ENCODE data around the gene EIF5A2.
A peak's percentile ranks its signal among the peaks of the same experiment; 100 is the strongest.
"Not testable (repeated sequence)": the region's sequence is repeated elsewhere in the genome, so short reads cannot be mapped to it uniquely, and the experiment has no call there.

EIF5A2 gene

DNA sequence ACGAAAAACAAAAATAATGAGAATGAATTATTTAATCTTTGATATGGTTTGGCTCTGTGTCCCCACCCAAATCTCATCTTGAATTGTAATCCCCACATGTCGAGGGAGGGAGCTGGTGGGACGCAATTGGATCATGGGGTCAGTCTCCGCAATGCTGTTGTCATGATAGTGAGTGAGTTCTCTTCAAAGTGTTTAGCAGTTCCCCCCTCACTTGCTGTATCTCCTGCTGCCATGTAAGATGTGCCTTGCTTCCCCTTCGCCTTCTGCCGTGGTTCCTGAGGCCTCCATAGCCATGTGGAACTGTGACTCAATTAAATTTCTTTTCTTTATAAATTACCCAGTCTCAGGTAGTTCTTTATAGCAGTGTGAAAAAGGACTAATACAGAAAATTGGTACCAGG, 12.1 kb downstream of the EIF5A2 start:
- DNase-seq = not testable (repeated sequence)

DNA sequence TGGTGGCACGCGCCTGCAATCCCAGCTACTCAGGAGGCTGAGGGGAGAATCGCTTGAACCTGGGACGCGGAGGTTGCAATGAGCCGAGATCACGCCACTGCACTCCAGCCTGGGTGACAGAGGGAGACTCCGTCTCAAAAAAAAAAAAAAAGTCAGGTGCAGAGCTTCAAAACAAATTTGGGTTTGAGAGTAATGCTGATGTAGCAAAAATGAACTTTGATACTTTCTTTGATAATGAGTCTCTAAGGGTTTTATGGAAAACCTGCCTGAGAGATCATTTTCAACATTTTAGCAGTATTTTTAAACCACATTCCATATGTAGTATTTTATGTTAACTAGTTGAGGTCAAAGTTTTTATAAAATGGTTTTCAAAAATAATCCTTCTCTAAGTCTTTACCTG, 14.5 kb downstream of the EIF5A2 start:
- no peak for DNase-seq

DNA sequence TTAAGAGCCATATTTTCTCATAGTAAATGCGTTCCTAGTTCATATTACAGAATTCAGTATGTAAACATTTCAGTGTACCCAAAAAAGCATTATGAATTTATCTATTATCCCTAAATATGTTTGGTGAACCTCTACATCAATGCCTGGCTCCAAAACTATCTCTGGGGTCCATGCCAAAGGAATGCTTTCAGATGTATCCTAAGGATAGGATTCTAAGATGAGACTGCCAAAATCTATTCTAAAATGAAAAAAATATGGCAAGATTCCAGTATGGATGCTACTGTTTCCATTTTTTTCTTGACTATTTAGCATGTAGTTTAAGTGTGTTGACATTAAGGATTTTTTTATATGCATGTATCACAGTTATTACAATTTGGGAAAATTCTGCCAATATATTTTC, 18.8 kb downstream of the EIF5A2 start:
- DNase-seq = no peak

DNA sequence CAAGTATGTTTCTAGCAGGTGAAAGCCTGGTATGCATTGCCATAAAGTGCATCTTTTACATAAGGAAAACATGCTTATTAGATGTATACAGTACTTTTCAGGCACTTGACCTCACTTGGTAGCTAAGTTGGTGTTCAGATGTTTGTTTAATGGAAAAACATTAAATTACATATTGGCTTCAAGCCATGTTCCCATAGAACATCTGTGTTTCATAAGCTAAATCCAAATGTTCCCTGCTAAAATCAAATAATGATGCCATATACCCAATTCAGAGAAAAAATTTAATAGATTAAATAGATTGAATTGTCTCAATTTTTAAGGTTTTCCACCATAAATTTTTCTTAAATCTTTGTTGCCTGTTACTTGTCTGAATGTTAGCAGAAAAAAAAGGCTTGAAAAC, 19.3 kb downstream of the EIF5A2 start:
- DNase-seq = no peak

DNA sequence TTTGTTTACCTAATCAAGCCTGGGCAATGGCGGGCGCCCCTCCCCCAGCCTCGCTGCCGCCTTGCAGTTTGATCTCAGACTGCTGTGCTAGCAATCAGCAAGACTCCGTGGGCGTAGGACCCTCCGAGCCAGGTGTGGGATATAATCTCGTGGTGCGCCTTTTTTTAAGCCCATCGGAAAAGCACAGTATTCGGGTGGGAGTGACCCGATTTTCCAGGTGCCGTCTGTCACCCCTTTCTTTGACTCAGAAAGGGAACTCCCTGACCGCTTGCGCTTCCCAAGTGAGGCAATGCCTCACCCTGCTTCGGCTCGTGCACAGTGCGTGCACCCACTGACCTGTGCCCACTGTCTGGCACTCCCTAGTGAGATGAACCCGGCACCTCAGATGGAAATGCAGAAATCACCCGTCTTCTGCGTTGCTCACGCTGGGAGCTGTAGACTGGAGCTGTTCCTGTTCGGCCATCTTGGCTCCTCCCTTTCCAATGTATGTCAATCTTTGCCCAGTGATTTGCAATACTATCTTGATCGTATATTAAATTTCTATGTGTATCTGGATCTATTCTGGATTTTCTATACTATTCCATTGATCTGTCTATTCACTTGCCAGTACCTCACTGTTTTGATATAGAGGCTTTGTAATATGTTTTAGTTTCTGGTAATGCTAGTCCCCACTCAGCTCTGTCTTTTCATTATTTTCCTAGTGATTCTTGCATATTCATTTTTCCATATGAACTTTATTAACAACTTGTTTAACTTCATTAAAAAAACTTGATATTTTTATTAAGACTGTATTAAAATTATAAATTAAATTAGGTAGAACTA, 24.1 kb downstream of the EIF5A2 start:
- DNase-seq = not testable (repeated sequence)

DNA sequence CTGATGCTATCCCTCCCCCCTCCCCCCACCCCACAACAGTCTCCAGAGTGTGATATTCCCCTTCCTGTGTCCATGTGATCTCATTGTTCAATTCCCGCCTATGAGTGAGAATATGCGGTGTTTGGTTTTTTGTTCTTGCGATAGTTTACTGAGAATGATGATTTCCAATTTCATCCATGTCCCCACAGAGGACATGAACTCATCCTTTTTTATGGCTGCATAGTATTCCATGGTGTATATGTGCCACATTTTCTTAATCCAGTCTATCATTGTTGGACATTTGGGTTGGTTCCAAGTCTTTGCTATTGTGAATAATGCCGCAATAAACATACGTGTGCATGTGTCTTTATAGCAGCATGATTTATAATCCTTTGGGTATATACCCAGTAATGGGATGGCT, 29.7 kb downstream of the EIF5A2 start:
- DNase-seq = not testable (repeated sequence)

DNA sequence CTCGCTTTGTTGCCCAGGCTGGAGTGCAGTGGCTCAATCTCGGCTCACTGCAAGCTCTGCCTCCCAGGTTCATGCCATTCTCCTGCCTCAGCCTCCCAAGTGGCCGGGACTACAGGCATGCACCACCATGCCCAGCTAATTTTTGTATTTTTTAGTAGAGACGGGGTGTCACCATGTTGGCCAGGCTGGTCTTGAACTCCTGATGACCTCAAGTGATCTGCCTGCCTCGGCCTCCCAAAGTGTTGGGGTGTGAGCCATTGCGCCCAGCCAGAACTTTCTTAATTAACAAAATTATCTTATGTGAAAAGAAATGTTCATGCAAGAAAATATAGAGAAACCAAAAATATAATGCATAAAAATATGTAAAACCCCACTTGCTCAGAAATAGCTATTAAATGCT, 31.1 kb downstream of the EIF5A2 start:
- DNase-seq = not testable (repeated sequence)

DNA sequence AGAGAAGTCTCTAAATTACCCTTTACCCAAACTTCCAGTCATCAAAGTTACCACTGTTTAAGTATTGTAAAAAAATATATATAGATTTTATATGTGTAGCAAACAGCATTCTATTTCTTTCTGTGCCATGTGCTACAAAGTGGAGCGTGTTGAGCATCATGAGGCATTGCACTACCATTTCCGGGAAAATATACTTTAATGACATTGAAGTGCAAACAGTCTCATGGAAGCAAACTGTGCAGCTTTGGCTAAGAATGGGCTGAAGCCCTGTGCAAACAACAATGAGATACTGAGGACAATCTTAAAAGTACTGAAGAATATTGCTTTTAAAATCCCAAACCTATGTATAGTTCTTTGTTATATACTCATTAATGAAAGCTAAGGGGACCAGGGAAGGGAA, 31.9 kb downstream of the EIF5A2 start:
- DNase-seq = no peak

DNA sequence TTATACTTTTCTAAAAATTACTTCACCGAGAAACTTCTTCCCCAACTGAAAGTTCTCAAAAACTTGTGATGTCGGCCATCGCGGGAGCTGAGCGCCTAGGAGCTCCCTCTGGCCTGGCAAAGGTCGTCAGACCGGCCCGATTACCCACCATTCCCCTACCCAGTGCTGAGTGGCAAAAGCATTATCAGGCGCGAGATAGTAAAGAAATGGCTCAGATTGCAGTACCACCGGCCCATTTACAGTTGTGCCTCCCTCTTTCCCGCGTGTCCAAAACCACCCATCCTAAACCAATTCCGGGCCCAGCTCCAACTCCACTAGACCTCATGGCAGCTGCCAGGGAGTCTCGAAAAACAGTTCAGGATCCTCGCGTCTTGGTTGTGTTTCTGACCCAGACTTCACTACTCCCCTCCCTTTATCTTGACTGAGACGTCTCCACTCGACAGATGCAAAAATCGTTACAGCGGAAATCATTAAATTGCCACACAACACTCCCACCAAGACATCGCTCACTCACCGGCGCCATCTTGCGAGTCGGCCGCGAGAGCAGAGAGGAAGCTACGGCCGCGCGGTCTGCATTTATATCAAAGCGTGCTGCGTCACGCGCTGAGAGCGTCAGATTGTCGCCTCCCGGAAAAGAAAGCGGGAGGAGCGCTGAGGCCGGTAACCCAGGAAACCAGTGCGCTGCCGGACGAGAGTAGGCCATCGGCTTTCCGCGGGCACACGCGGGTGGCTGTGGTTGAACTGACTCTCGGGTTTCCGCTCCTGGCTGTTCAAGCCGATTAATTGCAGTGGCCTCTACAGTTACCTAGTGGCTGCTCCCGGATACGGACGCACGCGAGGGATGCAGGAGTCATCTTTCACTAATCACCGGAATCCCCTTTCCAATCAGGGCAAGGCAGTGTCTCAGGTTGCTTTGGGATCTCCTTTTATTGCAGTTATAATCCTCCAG, 38.5 kb downstream of the EIF5A2 start, which contains the start of gene RPL22L1:
RPL22L1 (minus strand) TSS at position 551 of the 949 bp plus-strand sequence; CDS start at position 523, 28 bp downstream.
- DNase-seq = peak; percentile 82

DNA sequence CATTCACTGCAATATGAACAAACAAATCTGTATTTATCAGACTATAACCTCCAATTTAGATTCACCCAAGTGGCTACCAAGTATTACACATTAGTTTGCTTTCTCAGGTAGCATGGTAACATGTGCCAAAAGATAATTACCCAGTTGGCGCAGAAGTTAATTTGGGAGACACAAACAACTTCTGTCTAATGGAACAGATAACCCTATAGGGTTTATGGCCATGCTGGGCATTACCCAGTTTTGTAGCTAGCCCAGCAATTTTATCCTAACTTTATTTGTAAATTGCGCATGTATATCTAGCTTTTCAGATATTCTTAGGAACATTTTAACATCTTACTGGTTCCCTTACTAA, 39.2 kb downstream of the EIF5A2 start:
- DNase-seq = no peak

DNA sequence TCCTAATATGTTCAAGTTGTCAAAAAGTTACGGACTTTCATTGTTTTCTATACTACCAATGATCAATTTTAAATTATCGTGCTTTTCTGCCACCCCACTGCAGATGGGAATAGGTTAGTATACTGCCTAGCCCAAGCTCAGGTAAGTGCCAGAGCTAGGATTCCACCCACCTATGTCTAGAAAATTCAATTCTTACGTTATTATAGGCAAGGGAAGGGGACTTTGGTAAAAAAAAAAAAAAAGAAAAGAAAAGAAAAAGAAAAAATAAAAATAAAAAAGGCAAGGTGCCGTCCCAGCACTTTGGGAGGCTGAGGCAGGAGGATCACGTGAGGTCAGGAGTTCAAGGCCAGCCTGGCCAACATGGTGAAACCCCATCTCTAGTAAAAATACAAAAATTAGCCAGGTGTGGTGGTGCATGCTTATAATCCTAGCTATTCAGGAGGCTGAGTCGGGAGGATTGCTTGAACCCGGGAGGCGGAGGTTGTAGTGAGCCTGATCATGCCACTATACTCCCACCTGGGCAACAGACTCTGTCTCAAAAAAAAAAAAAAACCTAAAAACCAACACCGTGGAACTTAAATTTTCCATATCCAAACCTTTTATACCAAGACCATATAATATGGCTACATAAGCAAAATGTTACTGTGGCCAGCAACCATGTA, 39.7 kb downstream of the EIF5A2 start:
- no peak for DNase-seq

DNA sequence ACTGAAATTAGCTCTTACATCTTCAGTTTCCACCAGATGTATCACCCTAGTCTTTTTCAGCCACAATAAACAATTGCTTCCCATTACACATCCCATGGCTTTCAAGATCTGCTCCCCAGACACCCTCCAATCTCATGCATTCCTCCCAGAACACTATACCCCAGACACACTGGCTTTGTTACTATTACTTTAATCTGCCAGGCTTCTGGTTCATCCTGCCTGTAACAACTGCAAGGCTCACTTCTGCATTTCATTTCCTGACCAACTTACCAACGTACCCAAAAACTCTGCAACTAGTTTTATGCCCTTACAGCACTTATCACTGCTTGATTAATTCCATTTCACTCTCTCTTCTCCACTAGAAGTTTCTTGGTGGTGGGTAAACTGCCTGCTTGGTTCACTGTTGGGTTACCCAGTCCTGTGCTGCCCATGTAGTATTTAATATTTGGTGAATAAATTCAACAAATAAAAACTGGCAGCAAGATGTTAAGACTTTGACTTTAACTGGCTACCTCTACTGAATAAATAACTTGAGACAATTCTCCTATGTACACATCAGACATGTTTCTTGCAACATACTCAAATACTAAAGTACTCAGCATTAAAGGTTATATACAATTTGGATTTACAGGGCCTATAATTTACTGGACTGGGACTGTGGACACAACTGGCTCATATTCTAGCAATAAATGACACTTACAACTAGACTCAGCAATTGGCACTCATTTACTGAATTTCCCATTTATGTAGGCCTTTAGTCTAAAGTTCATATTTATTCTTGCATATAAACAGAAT, 41.1 kb downstream of the EIF5A2 start:
- no peak for DNase-seq

DNA sequence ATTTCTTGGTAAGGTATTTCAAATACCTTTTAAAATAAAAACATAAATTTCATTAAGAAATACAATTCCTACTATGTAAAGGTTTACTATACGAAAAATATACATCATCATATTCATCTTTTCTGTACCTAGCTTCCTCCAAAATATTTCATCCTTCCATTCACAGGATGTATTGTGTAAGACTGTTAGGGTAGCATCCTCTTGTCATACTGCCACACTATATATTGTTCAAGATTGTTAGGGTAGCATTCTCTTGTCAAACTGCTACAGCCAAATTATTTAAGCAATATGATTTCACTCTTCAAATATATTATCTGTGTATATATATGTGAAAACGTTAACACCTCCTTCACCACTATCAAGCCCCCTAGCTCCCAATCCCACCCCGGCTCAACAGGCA, 41.9 kb downstream of the EIF5A2 start:
- DNase-seq = no peak

DNA sequence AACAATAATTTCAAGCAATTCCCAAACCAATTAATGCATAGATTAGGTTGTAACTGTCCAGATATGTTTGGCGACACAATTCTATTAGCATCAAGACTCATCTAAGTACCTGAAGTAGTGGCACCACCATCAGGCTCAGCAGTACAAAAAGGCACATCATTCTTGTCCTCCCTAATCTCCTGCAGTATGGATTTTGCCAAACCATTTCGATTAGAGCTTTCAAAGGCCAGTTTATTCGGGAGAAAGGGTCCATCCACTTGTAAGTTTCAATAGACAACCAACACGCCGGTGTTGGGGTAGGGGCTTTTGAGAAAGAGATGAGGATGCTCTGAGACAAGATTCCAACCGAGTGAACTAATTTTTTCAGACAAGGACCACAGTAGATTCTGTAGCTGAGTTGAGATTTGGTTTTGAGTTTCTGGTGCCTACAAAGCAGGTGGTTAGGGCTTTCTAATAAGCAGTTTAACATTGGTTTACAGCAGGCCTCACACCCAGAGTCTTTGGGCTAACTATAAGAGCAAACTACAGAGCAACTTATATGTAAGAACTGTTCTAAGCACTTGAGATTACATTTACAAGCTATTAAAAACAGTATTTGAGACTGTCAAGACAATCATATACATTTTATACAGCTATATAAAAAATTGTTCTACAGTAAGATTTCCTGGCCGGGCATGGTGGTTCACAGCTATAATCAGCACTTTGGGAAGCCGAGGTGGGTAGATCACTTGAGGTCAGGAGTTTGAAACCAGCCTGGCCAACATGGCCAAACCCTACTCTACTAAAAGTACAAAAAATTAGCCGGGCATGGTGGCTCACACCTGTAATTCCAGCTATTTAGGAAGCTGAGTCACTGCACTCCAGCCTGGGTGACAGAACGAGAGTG, 43.0 kb downstream of the EIF5A2 start:
- no peak for DNase-seq

DNA sequence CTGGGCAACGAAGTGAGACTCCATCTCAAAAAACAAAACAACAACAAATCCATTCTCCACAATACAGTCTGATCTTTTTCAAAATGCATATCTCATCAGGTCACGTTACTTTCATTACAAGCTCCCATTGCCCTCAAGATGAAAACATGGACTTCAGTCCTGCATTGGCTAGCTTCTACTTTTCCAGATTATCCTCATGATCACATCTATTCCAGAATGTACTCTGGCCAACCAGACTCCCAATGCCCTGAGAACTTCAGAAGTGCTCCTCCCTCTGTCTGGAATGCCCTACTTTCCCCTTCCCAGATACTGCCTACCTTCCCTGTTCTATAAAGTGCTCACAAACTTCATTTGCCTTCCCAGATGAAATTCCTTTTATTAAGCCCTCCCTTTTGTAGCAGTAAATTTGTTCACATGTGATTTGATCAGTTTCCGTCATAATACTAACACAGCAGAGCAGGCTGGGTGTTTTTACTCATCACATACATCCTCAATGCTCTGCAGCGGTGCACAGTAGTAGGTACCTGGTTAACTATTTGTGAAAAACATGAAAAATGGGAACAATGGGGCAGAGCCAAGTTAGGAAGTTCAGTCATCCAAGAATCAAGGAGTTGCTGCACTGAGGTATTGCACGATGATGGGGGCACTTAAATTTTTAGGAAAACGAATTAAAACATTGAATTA, 43.8 kb downstream of the EIF5A2 start:
- no peak for DNase-seq

DNA sequence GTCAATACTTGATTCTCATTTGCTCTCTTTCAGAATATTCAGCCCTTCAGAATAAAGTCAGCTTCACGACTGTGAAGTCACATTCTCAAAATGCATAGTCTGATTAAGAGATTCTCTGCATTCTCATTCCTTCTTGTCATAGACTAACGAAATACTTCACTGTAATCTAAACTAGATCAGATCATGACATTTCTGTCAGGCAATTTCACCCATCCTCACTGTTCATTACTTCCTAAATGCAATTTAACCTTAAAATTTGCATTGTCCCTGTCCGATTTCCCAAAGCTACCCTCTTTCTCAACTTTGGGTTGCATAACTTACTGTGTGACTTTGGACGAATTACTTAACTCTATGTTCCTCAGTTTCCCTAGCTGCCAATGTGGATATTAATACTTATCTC, 44.6 kb downstream of the EIF5A2 start:
- no peak for DNase-seq

DNA sequence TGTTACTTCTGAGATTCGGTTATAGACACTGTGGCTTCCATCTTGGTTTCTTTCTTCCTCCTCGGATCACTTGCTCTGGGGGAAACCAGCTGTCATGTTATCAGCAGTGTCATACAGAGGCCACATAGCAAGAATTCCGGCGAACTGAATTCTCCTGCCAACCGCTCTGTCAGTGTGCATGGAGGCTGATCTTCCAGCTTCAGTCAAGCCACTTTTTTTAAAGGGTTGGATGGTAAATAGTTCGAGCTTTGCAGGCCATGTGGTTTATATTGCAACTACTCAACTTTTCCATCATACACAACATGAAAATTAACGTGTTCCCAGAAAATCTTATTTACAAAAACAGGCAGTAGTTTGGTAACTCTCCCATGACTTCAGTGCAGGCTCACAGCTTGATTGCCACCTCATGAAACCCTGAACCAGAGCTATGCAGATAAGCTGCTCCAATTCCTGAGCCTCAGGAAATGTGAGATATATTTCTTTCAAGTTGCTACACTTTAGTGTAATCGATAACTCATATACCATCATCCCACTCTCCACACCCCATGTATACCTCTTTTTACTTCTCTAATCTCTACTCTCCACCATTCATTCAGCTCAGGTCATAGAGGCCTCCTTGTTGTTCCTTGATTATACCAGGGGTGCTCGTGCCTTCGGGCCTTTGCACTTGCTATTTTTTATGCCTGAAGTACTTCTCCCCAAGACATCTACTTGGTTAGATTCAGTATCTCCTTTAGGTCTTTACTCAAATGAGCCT, 45.6 kb downstream of the EIF5A2 start:
- no peak for DNase-seq

DNA sequence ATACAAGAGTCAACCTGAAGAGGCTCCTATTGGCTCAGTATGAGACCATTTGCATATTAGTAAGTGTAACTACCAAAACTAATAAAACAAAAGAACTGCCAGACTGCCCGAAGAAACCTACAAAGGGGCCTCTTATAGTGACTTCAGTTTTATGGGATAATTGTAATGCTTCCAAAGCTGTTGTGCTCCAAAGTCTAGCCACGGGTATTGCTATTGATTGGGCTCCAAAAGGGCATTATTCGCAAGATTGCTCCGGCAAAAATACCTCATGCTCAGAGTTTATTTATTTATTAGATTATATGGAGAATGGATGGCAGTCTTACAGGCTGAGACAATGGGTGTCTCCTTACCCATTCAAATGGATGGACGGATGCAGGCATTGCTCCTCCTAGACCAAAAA, 49.8 kb downstream of the EIF5A2 start:
- DNase-seq = no peak

DNA sequence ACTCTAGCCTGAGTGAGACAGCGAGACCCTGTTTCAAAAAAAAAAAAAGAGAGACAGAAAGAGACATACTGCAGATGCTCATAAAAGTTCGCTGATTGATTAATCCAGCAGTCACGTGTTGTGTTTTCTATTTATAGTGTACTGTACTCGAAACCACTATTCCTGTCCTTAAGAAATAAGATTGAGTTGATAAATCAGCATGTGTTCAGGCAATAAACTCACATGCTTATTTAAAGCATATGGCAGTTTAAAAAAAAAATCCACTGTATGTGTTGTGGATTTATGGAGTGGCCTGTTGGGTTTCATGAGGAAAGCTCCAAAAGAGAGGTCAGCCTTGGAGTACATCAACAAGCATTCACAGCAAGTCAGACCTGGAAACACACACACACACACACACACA, 56.1 kb downstream of the EIF5A2 start:
- DNase-seq = no peak

DNA sequence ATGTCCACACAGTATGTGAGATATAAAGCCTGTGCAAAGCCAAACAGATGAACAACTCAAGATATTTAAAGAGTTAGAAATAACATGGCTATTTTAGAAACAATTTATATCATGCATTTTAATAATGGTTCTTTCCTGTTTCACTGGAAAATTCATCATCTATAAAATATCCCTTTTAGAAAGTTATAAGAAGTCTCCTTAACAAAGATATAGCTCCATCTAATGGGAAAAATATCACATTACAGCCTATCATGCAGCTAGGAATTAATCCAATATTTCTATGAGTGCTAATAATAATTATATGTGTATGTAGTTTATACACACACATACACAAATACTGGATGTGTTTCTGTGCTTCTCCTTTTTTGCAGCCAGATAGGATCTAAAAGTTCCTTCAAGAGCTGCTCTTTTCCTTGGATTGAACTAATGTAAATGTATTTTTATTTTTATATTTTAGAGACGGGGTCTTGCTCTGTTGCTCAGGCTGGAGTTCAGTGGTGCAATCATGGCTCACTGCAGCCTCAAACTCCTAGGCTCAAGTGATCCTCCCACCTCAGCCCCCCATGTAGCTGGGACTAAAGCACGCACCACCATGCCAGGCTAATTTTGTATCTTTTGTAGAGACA, 60.0 kb downstream of the EIF5A2 start:
- DNase-seq = no peak
